ENCODE measurements around the gene KCNAB2.
A peak's percentile ranks its signal among the peaks of the same experiment; 100 is the strongest.
"Not testable (repeated sequence)": the region's sequence is repeated elsewhere in the genome, so short reads cannot be mapped to it uniquely, and the experiment has no call there.

Gene KCNAB2

GRCh38 chr1:6006882-6007281 lies 38.8 kb upstream of the KCNAB2 start:
- Mint-ChIP-seq H3K4me1 (ENCODE audit: low read depth) (peaks cover 40% of the 10 kb centered on the region), H3K36me3 (ENCODE audit: low read depth) (no peaks in the 10 kb centered on the region), H3K27ac (no peak overlapping the region), H3K27me3 (no peaks in the 10 kb centered on the region), H3K9me3 (no peaks in the 10 kb centered on the region), H3K4me3 (no peak overlapping the region)

DNA sequence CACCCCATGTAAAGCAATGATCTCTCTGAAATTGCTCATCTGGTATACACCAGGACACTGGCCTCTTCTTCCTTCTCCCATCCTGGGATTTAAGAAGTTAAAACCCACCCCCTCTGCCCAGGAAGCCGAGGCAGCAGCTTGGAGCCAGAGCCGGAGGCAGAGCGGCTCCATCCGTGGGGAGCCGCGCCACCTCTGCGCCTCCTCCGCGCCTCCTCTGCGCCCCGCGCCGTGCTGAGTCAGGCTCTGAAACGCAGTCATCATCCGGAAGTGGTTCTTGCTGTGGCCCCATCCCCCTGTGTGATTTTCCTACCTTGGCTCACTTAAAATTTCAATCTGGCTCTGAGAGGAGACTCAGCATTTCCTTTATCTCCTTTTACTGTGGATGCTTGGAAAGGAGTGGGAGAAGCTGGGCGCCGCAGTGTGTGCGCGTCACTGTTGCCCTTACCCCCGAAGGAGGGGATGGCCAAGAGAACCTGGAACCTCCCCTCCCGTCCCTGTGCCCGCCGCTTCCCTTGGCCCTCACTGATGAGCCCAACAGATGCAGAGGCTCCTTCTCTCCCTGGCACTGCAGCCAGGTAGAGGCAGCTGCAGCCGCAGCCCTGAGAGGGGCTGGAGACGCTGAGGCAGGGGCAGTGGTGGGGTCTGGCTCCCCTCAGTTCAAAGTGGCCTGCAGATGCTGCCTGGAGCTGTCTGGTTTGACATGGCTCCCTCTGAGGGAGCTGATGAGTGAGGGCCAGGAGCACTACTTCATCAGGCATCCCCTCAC lies 38.2 kb upstream of the KCNAB2 start:
- Mint-ChIP-seq H3K27ac (no peak overlapping the region), H3K4me3 (no peak overlapping the region), H3K36me3 (ENCODE audit: low read depth) (no peaks in the 10 kb centered on the region), H3K9me3 (no peaks in the 10 kb centered on the region), H3K4me1 (ENCODE audit: low read depth) (peaks cover 35% of the 10 kb centered on the region), H3K27me3 (no peaks in the 10 kb centered on the region)

DNA sequence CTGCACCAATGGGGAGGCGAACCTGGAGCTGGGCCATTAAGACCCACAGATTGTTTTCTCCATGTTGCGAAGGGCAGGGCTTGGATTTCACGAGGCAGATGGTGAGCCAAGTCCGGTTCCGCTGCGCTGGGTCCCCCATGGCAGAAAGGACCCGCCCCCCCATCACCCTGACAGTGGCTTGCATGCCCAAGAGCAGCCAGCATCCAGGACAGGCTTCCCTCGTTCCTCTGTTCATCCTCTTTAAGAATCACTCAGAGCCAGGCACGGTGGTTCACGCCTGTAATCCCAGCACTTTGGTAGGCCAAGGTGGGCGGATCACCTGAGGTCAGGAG lies 37.6 kb upstream of the KCNAB2 start:
- H3K36me3 Mint-ChIP-seq (ENCODE audit: low read depth): no peaks in the 10 kb centered on the region
- H3K27ac Mint-ChIP-seq: no peak overlapping the region
- no peak overlapping the region for H3K4me3 Mint-ChIP-seq

GRCh38 chr1:6008696-6009095 lies 37.0 kb upstream of the KCNAB2 start:
- Mint-ChIP-seq H3K4me1 (ENCODE audit: low read depth) (peaks cover 31% of the 10 kb centered on the region), H3K27ac (no peak overlapping the region), H3K9me3 (no peaks in the 10 kb centered on the region), H3K36me3 (ENCODE audit: low read depth) (no peaks in the 10 kb centered on the region), H3K27me3 (no peaks in the 10 kb centered on the region), H3K4me3 (no peak overlapping the region)

More for the DNA sequence above, 37.6 kb upstream of the KCNAB2 start:
- H3K9me3 Mint-ChIP-seq: no peaks in the 10 kb centered on the region
- peaks cover 36% of the 10 kb centered on the region for H3K4me1 Mint-ChIP-seq (ENCODE audit: low read depth)
- H3K27me3 Mint-ChIP-seq: no peaks in the 10 kb centered on the region

DNA sequence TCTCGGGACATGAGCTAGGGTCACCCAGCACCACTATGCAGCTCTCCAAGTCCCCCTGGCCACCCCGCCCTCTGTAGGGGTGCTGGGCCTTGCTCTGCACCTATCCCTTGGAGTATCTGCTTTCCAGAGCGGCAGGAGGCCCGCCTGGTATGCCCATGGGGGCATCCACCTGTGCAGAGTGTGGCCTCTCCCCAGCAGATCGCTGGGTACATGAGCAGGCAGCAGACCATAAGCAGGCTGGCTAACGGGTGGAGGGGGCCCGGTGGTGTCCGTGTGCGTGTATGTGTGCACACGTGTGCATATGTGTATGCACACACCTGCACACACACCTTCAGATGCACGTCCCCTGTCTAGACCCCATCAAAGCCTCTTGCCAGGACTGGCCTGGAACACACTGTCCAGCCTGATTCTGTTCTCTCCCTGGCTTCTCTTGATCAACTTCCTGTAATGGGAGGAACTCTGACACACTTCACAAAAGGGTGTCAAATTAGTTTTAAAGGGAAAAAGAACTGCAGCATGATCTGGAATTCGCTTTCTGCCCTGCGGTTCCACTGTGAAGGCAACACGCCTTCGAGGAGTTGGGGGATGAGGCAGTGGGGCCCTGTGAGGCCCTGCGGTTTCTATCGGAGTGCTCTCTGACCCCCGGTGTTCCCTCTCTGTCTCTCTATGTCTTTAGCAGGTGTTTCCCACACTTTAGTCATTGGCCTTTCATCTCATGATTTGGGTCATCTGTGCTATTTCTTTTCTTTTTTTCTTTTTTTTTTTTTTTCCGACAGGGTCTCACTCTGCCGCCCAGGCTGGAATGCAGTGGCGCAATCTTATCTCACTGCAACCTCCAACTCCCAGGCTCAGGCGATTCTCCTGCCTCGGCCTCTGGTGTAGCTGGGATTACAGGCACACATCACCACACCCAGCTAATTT lies 36.3 kb upstream of the KCNAB2 start:
- no peak overlapping the region for H3K4me3 Mint-ChIP-seq
- H3K36me3 Mint-ChIP-seq (ENCODE audit: low read depth): peaks cover 3% of the 10 kb centered on the region
- H3K27ac Mint-ChIP-seq: no peak overlapping the region
- H3K9me3 Mint-ChIP-seq: no peaks in the 10 kb centered on the region
- H3K4me1 Mint-ChIP-seq (ENCODE audit: low read depth): peaks cover 29% of the 10 kb centered on the region
- no peaks in the 10 kb centered on the region for H3K27me3 Mint-ChIP-seq

- Mint-ChIP-seq H3K4me3 (no peak overlapping the region), H3K4me1 (ENCODE audit: low read depth) (peaks cover 26% of the 10 kb centered on the region), H3K36me3 (ENCODE audit: low read depth) (peaks cover 7% of the 10 kb centered on the region), H3K27me3 (no peaks in the 10 kb centered on the region), H3K27ac (no peak overlapping the region), H3K9me3 (no peaks in the 10 kb centered on the region)
Observed at GRCh38 chr1:6010554-6010953, 35.1 kb upstream of the KCNAB2 start.

GRCh38 chr1:6011161-6011945 lies 34.3 kb upstream of the KCNAB2 start:
- Mint-ChIP-seq H3K27me3 (no peaks in the 10 kb centered on the region), H3K27ac (peak overlapping the region; percentile 70), H3K9me3 (no peaks in the 10 kb centered on the region), H3K4me1 (ENCODE audit: low read depth) (peaks cover 26% of the 10 kb centered on the region), H3K36me3 (ENCODE audit: low read depth) (peaks cover 7% of the 10 kb centered on the region), H3K4me3 (no peak overlapping the region)

DNA sequence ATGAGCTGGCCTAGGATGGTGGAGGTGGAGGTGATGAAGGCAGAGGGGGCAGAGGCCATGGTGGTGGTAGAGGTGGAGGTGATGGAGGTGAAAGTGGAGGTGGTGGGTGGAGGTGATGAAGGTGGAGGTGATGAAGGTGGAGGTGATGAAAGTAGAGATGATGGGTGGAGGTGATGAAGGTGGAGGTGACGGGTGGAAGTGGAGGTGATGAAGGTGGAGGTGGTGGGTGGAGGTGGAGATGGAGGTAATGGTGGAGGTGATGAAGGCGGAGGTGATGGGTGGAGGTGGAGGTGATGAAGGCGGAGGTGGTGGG lies 33.8 kb upstream of the KCNAB2 start:
- Mint-ChIP-seq H3K27me3 (no peaks in the 10 kb centered on the region), H3K27ac (no peak overlapping the region), H3K4me1 (ENCODE audit: low read depth) (peaks cover 22% of the 10 kb centered on the region), H3K36me3 (ENCODE audit: low read depth) (peaks cover 7% of the 10 kb centered on the region), H3K9me3 (no peaks in the 10 kb centered on the region), H3K4me3 (no peak overlapping the region)

GRCh38 chr1:6012529-6013318 lies 33.0 kb upstream of the KCNAB2 start:
- no peaks in the 10 kb centered on the region for H3K27me3 Mint-ChIP-seq
- H3K4me1 Mint-ChIP-seq (ENCODE audit: low read depth): peaks cover 14% of the 10 kb centered on the region
- H3K27ac Mint-ChIP-seq: no peak overlapping the region
- H3K36me3 Mint-ChIP-seq (ENCODE audit: low read depth): peaks cover 7% of the 10 kb centered on the region
- no peaks in the 10 kb centered on the region for H3K9me3 Mint-ChIP-seq
- H3K4me3 Mint-ChIP-seq: no peak overlapping the region

GRCh38 chr1:6013491-6013890 lies 32.2 kb upstream of the KCNAB2 start:
- Mint-ChIP-seq H3K4me3 (no peak overlapping the region), H3K27ac (no peak overlapping the region), H3K4me1 (ENCODE audit: low read depth) (peaks cover 14% of the 10 kb centered on the region), H3K36me3 (ENCODE audit: low read depth) (peaks cover 7% of the 10 kb centered on the region), H3K9me3 (no peaks in the 10 kb centered on the region), H3K27me3 (no peaks in the 10 kb centered on the region)

- Mint-ChIP-seq H3K27me3 (no peaks in the 10 kb centered on the region), H3K4me1 (ENCODE audit: low read depth) (peaks cover 14% of the 10 kb centered on the region), H3K27ac (no peak overlapping the region), H3K4me3 (no peak overlapping the region), H3K9me3 (no peaks in the 10 kb centered on the region), H3K36me3 (ENCODE audit: low read depth) (peaks cover 7% of the 10 kb centered on the region)
Observed at GRCh38 chr1:6014130-6014999, 31.3 kb upstream of the KCNAB2 start.

- Mint-ChIP-seq H3K27ac (no peak overlapping the region), H3K36me3 (ENCODE audit: low read depth) (peaks cover 7% of the 10 kb centered on the region), H3K27me3 (no peaks in the 10 kb centered on the region), H3K4me1 (ENCODE audit: low read depth) (peaks cover 7% of the 10 kb centered on the region), H3K9me3 (no peaks in the 10 kb centered on the region), H3K4me3 (no peak overlapping the region)
Observed at GRCh38 chr1:6016191-6016865, 29.4 kb upstream of the KCNAB2 start.

DNA sequence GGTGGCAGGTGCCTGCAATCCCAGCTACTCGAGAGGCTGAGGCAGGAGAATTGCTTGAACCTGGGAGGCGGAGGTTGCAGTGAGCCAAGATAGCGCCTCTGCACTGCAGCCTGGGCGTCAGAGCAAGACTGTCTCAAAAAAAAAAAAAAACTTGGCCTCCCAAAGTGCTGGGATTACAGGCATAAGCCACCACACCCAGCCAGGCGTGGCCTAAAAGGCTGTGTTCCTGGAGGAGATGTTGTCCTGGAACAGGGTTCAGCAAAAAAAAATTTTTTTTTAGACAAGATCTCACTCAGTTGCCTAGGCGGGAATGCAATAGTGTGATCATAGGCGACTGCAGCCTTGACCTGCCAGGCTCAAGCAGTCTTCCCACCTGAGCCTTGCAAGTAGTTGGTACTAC lies 28.0 kb upstream of the KCNAB2 start:
- not testable (repeated sequence) for H3K27ac Mint-ChIP-seq; H3K4me1 Mint-ChIP-seq (ENCODE audit: low read depth); H3K4me3 Mint-ChIP-seq; H3K36me3 Mint-ChIP-seq (ENCODE audit: low read depth); H3K9me3 Mint-ChIP-seq; H3K27me3 Mint-ChIP-seq

Data from stimulated activated naive CD8-positive, alpha-beta T cell treated with anti-CD3 and anti-CD28 coated beads, Interleukin-15, Interleukin-2, amounts not matched to agents 100 ng/mL and 50 ng/mL, for 24 hours (primary cell).